Hematopoietic multipotent progenitor cell treated with erythropoietin and hydrocortisone succinate and interleukin-3 and kit ligand, for 8 days (in vitro differentiated cells): ENCODE data around the gene SLC16A9.
A peak's percentile ranks its signal among the peaks of the same experiment; 100 is the strongest.

Experiments
- DNase-seq: peaks from one replicate; pipeline ENCODE4 v3.0.0-alpha.2; 2015

SLC16A9 gene

DNA sequence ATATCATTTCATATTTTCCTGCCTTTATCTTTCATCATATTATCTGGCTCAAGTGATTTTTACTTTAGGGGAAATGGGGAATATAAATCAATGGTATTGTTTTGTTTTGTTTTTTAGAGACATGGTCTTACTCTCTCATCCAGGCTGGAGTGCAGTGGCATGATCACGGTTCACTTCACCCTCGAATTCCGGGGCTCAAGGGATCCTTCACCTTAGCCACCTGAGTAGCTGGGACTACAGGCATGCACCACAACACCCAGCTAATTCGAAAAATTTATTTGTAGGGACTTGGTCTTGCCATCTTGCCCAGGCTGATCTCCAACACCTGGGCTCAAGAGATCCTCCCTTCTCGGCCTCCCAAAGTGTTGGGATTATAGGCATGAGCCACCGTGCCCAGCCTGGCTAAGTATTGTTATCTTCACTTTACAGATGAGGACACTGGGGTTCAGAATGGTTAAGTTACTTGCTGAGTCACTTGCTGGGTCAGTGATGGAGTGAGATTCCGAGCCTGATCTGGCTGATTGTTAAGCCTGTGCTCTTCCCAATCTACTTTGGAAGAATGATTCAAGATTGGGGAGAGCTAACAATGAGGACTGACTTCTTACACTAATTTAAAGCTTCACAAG lies 3.7 kb upstream of the SLC16A9 start:
- DNase-seq, result peak; percentile 77

DNA sequence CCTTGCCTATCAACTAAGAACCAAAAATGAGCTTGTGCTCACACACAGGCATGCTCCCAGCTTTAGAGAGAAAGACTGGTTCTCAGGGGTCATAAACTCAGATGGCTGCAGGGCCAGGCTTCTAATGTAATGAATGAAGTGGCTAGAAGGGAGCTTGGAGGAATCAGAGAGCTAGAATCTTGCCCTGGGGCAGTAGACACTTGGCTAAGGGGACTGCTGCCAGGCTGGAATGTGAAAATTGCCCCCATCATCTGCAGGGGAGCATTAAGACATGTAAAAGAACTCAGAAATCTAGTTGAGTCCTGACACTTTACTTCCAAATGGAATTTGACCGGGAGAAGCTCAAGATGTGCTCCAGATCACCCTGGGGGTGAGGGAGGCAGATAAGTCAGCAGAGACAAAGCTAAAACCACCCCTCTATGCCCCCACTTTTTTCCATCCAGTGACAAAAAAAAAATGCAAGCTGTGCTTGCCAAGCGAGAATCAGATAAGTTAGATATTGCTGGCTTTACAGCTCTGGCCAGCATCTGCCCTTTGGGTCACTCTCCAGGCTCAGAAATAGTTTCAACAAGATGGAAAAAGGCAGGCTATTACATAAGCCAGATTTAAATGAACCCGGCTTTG lies 2.3 kb upstream of the SLC16A9 start:
- peak; percentile 15 for DNase-seq

- no peak for DNase-seq
Measured at GRCh38 chr10:59708816-59709394, 745 bp downstream of the SLC16A9 start.

DNA sequence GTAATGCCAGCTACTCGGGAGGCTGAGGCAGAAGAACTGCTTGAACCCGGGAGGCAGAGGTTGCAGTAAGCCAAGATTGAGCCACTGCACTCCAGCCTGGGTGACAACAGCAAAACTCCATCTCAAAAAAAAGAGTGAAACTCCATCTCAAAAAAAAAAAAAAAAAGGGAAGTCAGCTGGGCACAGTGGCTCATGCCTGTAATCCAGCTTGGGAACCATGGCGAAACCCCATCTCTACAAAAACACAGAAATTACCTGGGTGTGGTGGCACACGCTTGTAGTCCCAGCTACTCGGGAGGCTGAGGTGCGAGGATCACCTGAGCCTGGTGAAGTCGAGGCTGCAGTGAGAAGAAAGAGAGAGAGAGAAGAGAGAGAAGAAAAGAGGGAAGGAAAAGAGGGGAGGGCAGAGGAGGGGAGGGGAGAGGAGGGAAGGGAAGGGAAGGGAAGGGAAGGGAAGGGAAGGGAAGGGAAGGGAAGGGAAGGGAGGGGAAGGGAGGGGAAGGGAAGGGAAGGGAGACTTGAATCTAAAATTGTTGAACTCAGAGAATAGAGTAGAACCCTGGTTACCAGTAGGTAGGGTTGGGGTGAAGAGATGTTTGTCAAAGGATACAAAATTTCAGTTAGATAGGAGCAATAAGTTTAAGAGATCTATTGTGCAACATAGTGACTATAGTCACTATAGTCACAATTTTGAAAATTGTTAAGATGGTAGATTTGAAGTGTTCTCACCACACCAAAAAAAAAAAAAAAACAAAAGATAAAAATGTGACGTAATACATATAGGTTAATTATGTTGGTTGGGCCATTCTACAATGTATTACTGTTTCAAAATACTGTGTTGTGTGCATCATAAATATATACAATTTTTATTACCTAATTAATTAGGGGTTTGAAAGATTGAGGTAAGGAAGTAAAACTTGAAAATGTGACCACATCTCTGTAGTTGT lies 2.5 kb downstream of the SLC16A9 start:
- no peak for DNase-seq

- DNase-seq, result no peak
Measured at GRCh38 chr10:59705931-59706330, 3.7 kb downstream of the SLC16A9 start.

GRCh38 chr10:59704630-59705029 lies 5.0 kb downstream of the SLC16A9 start:
- DNase-seq, result no peak

DNA sequence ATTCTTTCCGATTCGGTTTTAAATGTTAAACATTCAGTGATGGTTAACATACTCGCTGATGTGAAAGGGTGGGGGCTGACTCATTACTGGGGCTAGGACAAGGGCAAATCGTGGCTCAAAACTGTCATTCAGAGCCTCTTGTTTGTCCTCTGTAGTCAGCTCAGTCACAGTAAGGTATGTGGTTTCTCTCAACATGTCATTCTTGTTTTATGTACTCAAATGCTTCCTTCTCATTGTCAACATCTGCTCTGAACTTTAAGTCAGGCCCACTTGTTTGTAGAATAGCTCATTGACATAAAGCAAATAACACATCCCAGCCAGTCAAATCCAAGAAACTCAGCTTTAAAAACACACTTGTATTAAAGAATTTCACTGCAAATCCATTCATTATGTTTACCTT lies 7.3 kb downstream of the SLC16A9 start:
- no peak for DNase-seq

DNA sequence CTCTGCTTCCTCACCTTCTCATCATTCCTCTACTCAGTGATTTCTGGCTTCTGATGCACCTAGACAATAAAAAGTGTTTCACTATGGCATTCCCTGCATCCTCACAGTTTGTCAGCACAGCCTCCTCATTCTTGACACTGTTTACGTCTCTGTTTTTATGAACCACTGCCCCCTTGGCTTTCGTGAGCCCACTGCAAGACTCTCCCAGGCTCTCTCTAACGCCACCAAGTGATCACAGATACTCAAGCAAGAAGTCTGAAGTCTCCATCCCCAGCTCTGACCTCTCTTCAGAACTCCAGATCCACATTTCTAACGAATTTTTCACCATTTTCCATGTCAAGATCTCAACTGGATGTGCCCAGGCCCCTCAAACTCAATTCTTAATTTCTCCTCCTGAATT lies 8.9 kb downstream of the SLC16A9 start:
- DNase-seq, result no peak

DNA sequence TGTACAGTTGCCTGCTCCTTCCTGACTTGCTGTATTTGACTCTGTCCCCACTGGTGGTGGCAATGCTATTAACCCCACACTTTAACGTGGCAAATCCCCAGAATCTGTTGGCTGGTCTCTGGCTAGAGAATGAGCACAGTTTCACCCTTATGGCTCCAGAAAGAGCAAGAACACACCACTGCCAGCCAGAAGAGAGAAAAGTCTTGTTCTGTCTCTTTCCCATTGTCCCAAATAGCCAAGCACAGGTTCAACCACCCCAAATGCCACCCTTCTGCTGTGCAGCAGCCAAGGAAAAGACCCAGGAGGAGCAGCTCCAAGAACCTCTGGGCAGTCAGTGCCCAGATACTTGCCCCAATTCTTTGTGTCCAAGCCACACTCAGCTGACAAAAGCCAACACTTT lies 11.3 kb downstream of the SLC16A9 start:
- no peak for DNase-seq

DNA sequence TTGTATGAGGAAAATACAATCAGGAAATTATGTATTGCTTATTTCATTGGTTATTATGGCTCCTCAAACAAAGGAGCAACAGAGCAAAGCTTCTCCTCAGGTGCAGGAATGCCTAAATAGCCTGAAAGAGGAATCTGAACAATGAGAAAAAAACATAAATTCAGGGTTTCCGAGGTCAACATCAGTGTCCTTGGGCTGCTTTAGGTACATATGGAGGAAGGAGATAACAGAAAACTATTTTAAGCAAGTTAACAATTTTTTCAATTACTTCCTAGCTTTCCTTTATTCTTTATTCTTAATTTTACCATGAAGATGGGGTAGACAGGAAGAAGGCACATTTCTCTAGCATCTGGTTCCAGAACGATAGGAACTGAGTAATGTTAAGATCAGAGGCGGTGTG lies 14.0 kb downstream of the SLC16A9 start:
- no peak for DNase-seq

DNA sequence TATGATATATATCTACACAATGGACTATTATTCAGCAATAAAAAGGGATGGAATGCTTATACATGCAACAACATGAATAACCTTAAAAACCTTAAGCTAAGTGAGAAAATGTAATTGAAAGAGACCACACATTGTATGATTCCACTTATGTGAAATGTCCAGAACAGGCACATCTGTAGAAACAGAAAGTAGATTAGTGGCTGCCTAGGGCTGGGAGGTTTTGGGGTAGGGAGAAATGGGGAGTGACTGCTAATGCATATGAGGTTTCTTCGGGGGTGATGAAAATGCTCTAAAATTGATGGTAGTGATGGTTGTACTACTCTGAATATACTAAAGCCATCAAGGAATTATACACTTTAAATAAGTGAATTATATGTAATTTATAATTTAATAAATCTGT lies 14.7 kb downstream of the SLC16A9 start:
- DNase-seq, result no peak

DNA sequence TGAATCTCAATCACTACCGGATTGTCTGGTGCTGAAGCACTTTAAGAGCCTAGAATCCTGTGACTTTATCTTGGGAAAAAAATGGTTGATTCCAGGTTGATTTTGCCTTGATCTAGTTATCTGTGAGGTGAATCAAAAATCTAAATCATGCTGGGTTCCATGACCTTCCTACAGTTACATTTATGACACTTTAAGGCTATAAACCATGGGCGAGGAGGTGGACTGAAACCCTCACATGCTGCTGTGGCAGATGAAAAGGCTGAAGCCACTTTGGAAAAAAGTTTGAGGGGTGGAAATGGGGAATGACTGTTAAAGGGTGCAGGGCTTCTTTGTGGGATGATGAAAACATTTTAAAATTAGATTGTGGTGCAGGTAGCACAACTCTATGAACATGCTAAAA lies 17.5 kb downstream of the SLC16A9 start:
- DNase-seq, result no peak

DNA sequence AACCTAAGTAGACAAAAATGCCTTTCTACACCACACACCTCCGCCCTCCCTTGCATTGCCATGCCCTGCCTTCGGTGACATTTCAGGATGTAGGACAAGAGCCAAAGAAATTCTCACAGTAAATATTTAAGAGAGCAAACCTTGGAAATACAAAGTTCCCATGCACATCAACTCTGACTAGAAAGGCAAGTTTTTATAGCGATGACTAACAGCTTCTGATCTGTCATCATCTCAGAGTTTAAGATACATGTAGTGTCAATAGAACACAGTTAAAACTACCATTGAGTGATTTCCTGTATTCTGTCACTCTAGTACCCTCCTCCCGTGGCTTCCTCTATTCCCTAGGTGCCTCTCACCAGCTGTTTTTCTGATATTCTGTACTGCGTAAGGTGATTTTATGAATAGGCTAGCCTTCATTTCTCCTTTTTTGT lies 20.7 kb downstream of the SLC16A9 start:
- no peak for DNase-seq

GRCh38 chr10:59687657-59688056 lies 22.0 kb downstream of the SLC16A9 start:
- no peak for DNase-seq

- DNase-seq, result no peak
Measured at GRCh38 chr10:59684006-59684405, 25.6 kb downstream of the SLC16A9 start.

GRCh38 chr10:59682986-59683937 lies 26.4 kb downstream of the SLC16A9 start:
- no peak for DNase-seq

DNA sequence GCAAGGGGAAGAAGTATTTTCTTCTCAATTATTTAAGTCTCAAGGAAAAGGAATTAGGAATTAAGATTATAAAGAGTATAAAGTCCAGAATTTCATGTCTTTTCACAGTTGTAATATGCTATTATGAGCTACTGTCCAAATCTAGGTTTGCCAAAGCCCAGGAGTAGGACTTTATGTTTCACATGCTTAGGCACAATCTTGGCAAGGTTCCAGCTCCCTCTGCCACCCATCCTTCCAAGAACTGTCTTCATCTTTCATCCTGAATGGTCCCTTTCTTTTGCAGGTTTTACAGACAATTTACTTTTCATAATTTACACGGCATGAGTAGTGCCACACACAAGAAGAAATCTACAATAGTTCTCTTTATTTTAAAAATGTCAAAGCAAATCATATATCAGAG lies 29.5 kb downstream of the SLC16A9 start:
- no peak for DNase-seq

- no peak for DNase-seq
Measured at GRCh38 chr10:59678884-59679301, 30.8 kb downstream of the SLC16A9 start.

DNA sequence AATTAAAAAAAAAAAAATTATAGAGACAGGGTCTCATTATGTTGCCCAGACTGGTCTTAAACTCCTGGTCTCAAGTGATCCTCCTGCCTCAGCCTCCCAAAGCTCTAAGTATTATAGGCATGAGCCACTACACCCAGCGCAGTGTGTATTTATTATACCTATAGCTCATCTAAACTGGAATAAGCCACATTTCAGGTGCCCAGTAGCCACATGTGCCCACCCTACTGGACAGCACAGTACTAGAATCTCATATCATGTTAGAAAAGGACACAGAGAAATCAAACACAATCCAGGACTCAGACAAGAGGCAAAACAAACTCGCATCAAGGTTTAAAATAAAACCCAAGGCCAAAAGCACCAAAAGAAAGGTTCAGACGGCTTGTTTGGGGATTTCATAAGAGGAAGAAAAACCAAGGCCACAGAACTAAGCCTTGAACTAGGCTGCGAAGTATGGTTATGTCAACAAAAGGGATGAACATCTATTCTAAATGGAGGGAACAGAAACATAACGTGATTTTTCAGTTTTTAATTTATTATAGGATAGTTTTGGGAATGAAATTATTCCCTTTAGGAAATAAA lies 32.3 kb downstream of the SLC16A9 start:
- DNase-seq, result no peak

DNA sequence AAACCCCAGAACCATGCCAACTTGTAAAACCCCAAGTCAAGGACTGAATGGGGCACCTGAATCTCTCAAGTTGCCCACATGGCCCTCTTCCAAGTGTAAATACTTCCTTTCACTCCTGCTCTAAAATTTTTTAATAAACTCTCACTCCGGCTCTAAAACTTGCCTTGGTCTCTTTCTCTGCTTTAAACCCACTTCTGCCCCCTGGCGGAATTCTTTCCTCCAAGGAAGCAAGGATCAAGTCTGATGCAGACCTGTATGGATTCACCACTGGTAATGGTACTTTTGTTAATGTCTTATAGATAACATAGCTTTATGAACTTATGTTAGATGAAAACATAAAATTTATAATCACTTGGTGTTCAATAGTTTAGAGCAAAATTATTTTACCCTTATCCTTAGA lies 33.8 kb downstream of the SLC16A9 start:
- DNase-seq, result peak; percentile 9

GRCh38 chr10:59674215-59674836 lies 35.3 kb downstream of the SLC16A9 start:
- no peak for DNase-seq
